GM21619 (cell line): ENCODE data around the gene TGFBR3.

Source experiments
- ATAC-seq: cut with Tn5 transposase; IDR thresholded peaks from one replicate; pipeline ENCODE4 v1.9.1; 2021; ENCODE audit not compliant: unreplicated experiment

Gene TGFBR3

GRCh38 chr1:91783423-91784170 lies 102.4 kb downstream of the TGFBR3 start:
- ATAC-seq, result no peak

DNA sequence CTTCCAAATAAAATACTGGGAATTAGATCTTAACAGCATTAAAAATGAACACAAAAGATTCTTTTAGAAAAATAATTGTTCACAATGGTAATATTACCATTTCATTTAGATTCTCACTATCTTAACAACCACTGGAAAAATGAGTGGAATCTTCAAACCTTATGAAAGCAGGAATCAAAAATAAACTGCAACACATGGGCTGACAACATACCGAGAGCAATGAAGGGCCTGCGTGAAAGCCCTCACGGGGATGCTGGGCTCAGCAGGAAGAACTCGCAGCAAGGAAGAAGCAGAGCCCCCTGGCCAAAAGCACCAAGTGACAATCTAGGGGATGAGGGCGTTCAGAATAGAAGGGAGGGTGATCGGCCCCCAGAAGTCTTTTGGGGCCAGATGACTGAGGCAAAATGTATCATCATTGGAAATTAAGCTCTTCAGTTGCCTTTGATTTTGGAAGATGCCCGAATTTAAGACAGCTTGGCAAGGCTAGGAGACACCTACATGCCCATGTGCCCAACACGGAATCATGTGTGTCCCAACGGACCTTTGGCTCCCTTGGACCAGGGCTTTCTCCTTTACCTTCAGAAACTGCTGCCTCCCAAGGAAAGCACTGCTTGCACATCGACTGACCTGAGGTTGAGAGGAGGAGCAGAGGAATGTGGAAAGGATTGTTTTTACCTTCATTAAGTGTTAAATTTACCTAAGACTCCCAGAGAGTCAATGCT lies 103.9 kb downstream of the TGFBR3 start:
- no peak for ATAC-seq

GRCh38 chr1:91781371-91781825 lies 104.6 kb downstream of the TGFBR3 start:
- no peak for ATAC-seq

- no peak for ATAC-seq
Observed at GRCh38 chr1:91779548-91780021, 106.4 kb downstream of the TGFBR3 start.

GRCh38 chr1:91778964-91779363 lies 107.0 kb downstream of the TGFBR3 start:
- ATAC-seq, result no peak

DNA sequence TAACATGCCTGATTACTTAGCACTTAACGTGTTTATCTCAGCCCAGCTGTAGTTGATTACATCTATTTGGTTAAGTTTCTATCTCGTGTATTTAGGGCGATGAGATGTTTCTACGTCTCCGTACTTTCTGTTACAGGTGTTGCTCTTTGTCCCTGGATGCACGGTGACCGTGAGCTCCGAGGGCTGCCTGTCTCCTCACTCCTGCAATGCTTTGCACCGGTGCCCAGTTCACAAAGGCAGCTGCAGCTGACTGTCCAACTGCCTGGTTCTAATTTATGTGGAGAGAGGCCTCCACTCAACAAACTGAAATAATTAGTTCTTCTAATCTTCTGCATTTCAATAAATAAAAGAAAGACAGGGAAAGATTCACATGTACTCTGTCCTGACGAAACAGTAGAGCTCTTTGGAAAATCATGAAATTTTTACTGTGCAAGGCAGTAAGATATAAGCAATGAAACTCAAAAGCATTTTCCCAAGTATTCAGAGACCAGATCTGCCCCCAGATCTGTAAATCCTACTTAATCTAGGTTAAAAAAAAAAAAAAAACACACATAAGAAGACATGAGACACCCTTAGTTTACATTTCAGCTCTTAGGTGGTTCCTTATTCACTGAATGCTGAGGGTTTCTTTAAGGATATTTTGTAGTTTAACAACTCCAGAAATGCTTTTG lies 108.2 kb downstream of the TGFBR3 start:
- no peak for ATAC-seq

DNA sequence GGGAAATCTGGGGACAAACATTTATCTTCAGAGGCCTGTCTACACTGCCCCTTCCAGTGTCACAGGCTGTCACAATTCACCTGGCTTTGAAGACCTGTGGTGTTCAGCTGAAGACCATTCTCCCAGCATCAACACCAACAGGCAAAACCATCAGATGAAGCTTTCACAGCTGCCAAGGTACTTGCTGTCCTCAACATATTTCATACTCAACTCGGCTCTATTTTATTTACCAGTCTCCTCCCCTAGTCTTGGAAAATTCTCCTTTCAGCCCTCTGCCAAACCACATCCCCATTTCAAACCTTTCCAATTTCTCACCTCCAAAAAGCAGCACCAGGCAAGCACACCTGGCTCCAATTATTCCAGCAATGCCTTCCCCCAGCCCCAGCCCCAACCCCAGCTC lies 108.8 kb downstream of the TGFBR3 start:
- no peak for ATAC-seq

- no peak for ATAC-seq
Observed at GRCh38 chr1:91776068-91776794, 109.7 kb downstream of the TGFBR3 start.

GRCh38 chr1:91775227-91775626 lies 110.7 kb downstream of the TGFBR3 start:
- ATAC-seq, result no peak

- ATAC-seq, result no peak
Observed at GRCh38 chr1:91774520-91775203, 111.3 kb downstream of the TGFBR3 start.

- no peak for ATAC-seq
Observed at GRCh38 chr1:91771717-91772116, 114.2 kb downstream of the TGFBR3 start.

DNA sequence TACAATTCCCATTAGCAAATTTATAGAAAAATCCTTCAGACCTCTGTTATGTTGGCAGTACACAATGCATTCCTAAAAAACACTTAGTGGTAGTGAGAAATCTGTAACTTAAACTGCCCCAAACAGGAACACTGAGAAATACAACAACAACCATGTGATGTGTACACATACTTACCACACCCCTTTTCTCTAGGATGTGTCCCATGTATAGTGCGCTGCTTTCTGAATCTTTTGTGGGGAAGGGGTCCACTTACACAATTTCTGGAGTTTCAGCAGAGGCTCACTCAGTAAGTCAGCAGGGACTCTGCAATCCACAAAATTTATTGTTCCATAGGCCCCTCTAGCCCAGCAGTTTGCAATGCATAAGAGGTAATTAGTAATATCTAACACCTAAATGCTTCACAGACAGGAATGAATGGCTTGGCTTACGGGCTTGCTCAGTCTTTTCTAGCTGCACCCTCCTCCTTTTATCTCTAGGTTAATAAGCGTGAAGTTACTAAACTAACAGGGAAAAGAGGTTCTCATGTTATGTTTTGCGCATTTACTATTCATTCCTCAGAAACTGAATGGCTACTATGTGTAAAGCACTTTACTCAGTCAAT lies 115.2 kb downstream of the TGFBR3 start:
- no peak for ATAC-seq

GRCh38 chr1:91769742-91770141 lies 116.2 kb downstream of the TGFBR3 start:
- ATAC-seq, result no peak

GRCh38 chr1:91768786-91769725 lies 116.9 kb downstream of the TGFBR3 start:
- ATAC-seq, result no peak

DNA sequence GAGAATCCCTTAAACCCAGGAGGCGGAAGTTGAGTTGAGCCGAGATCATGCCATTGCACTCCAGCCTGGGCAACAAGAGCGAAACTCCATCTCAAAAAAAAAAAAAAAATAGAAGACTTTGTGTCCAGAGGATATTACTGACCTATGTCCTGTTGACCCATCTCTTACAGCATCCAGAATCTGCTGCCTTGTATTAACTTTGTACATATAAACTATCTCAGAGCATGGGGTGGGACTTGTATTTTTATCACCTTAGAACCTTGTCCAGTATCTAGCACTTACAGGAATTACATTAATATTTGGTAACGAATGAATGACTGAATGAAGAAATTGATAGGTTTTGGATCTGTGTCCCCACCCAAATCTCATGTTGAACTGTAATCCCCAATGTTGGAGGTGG lies 117.8 kb downstream of the TGFBR3 start:
- ATAC-seq, result no peak

DNA sequence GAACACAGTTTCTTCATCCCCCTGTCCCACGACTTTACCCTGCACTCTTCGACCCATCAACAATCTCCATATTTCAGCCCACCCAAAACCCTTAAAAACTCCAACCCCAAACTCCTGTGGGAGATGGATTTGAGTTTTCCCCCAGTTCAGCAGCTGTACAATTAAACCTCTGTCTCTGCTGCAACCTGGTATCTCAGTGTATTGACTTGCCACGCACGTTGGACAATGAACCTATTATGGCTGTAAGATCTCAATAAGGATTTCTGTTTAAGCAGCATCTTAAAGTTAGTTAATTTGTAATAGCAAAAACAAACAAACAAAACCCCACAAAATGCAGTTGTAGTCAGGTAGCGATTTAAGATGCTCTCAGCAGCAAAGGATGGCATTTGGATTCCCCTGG lies 119.1 kb downstream of the TGFBR3 start:
- no peak for ATAC-seq

- ATAC-seq, result no peak
Observed at GRCh38 chr1:91765880-91766443, 120.0 kb downstream of the TGFBR3 start.

DNA sequence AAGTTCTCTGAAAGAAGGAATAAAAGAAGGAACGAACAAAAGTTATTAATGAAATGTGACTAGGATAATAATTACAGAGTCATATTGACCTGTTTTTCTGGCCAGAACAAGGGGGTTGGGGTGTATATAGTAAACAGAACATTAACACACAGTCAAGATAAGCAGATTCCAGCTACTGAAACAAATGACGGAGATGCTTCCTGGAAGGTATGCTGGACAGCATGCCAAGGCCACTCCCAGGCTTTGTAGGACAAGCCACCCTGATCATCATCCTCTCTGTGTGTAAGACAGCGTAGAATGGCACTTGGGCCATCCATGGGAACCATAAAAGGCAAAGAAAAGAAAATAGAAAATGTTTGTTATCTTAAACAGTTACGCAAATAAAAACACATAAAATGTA lies 120.7 kb downstream of the TGFBR3 start:
- ATAC-seq, result no peak
